D721Med (cell line): ENCODE data around the gene CHCHD6.

ENCODE experiments used
- DNase-seq: peaks from one replicate; pipeline ENCODE4 v3.0.0; 2011; ENCODE audit warnings: low spot score; ENCODE audit not compliant: insufficient read length
- FAIRE-seq: peaks from 2 replicates; lab custom pipeline; 2011; peaks lifted over from hg19 to GRCh38; lab: Jason Lieb, UNC
- CTCF ChIP-seq: IDR thresholded peaks from 2 replicates; pipeline ENCODE4 v1.5.1; 2012; ENCODE audit warnings: mild to moderate bottlenecking, control low read depth; ENCODE audit not compliant: insufficient read depth; ENCODE audit errors: missing control alignments

CHCHD6 gene

GRCh38 chr3:126927846-126928245, 223.8 kb downstream of the CHCHD6 start:
- TF ChIP-seq CTCF = no peak
- no peak for FAIRE-seq
- DNase-seq = no peak

GRCh38 chr3:126928921-126929474, 225.0 kb downstream of the CHCHD6 start:
- no peak for TF ChIP-seq CTCF
- DNase-seq = no peak
- FAIRE-seq = no peak

GRCh38 chr3:126930936-126931600, 227.0 kb downstream of the CHCHD6 start:
- TF ChIP-seq CTCF = no peak
- FAIRE-seq (no peak), DNase-seq (no peak)

GRCh38 chr3:126931806-126932187, 227.8 kb downstream of the CHCHD6 start:
- DNase-seq = no peak
- FAIRE-seq = no peak
- no peak for TF ChIP-seq CTCF

GRCh38 chr3:126932188-126932931, 228.3 kb downstream of the CHCHD6 start:
- TF ChIP-seq CTCF = no peak
- FAIRE-seq (no peak), DNase-seq (no peak)

- FAIRE-seq (no peak), DNase-seq (no peak)
- no peak for TF ChIP-seq CTCF
Observed at GRCh38 chr3:126934031-126934531, 230.0 kb downstream of the CHCHD6 start.

- no peak for TF ChIP-seq CTCF
- DNase-seq (no peak), FAIRE-seq (no peak)
Observed at GRCh38 chr3:126934991-126935390, 231.0 kb downstream of the CHCHD6 start.
